Fibroblast of villous mesenchyme (primary cell): ENCODE measurements around the gene KLF7. TPM values are rescaled to one million over a fixed set of nuclear protein-coding genes. Genes with fewer than 3 reads are reported as not detected.

Experiments used
- DNase-seq: peaks from one replicate; pipeline ENCODE4 v3.0.0-alpha.2; 2010; ENCODE audit warnings: low read depth
- H3K4me3 ChIP-seq: 2 replicates; pipeline ENCODE4 v1.5.1; 2011; ENCODE audit warnings: low read depth, mild to moderate bottlenecking, low read length
- CTCF ChIP-seq: IDR thresholded peaks from 2 replicates; pipeline ENCODE4 v1.5.1; 2012; ENCODE audit warnings: low read depth, mild to moderate bottlenecking, low read length; ENCODE audit not compliant: insufficient read depth
- total RNA-seq: library from RNA; depleted of rRNA; stranded (reverse); fragments of >200 nt; gene quantifications from 2 replicates; pipeline ENCODE4 v1.2.3, GENCODE V29; 2012

The KLF7 gene
- total RNA-seq, 1 donor, result 28.1 TPM

- no peak overlapping the region for H3K4me3 ChIP-seq
- TF ChIP-seq CTCF, result no peak
- DNase-seq, result no peak
Measured at GRCh38 chr2:207119048-207119447, 46.7 kb downstream of the KLF7 start.

DNA sequence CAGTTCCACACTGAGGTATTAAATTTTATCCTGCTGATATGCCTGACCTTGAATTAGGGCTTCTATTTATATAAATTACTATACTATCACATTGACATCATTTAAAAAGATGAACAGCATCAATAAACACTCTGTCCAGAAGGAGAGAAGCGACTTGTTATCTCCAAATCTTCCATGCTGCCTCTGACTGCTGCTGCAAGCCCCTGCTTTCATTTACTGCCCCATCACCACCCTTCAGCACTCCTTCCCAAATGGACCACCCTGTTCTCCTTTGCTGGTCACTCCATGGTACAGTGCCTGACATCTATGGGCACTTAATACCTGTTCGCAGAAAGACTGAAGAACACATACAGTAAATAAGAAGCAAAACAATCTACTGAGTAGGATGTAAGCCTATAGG lies 48.1 kb downstream of the KLF7 start:
- no peak for DNase-seq
- H3K4me3 ChIP-seq, result no peak overlapping the region
- TF ChIP-seq CTCF, result no peak

DNA sequence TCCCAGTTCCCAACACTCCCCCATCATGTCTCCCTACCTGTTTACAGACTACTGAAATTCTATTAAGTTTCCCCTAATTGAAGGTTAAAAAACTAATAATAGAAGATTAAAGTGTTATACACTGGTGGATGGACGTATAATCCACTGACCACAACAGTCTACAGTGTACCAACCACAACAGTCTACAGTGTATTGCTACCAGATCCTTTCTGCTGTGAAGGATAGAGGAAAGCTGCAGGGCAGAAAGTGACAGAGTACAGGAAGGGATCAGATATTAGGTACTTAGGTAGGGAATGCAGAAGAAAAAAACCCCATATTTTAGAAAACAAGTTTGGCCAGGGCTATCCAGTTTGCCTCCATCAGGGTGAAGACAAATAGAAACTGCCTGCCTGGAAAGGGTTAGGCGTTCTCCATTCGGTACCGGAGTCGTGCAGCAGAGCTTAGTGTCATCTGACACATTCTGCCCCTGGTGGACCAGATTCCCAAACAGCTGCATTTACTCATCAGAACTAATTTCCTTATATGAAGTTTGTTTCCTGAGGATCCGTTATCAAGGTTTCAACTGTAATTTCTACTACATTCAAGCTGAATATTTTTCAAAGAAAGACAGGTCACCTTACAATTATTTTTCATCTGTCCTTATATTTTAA lies 49.9 kb downstream of the KLF7 start:
- peak; percentile 26 for TF ChIP-seq CTCF
- H3K4me3 ChIP-seq, result no peak overlapping the region
- DNase-seq, result peak; percentile 53

DNA sequence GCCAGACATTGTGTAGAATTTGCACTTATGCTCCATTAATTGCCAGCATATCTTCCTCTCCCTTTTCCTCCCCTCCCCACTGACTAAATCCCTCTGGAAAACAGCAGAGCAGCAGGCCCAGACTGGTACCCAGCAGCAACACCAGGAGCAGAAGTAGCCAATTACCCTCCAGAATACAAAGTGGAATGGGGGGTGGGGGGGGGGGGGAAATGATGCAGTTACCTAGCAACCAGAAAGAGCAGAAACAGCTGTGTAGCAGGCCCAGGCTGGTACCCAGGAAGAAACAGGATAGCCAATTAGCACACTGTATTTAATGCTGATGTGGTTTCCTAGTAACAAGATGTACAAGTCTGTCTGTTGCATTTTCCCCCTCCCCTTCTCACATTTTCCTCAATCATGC lies 52.3 kb downstream of the KLF7 start:
- TF ChIP-seq CTCF, result no peak
- no peak for DNase-seq
- H3K4me3 ChIP-seq, result no peak overlapping the region

GRCh38 chr2:207112785-207113184 lies 53.0 kb downstream of the KLF7 start:
- no peak for DNase-seq
- no peak for TF ChIP-seq CTCF
- no peak overlapping the region for H3K4me3 ChIP-seq

GRCh38 chr2:207112383-207112782 lies 53.4 kb downstream of the KLF7 start:
- TF ChIP-seq CTCF, result no peak

GRCh38 chr2:207111757-207112156 lies 54.0 kb downstream of the KLF7 start:
- DNase-seq, result no peak
- TF ChIP-seq CTCF, result no peak

More at GRCh38 chr2:207112383-207112782, 53.4 kb downstream of the KLF7 start:
- no peak for DNase-seq
- H3K4me3 ChIP-seq, result no peak overlapping the region

More at GRCh38 chr2:207111757-207112156, 54.0 kb downstream of the KLF7 start:
- H3K4me3 ChIP-seq, result no peak overlapping the region
